ENCODE data around the gene PTH2.

DNA sequence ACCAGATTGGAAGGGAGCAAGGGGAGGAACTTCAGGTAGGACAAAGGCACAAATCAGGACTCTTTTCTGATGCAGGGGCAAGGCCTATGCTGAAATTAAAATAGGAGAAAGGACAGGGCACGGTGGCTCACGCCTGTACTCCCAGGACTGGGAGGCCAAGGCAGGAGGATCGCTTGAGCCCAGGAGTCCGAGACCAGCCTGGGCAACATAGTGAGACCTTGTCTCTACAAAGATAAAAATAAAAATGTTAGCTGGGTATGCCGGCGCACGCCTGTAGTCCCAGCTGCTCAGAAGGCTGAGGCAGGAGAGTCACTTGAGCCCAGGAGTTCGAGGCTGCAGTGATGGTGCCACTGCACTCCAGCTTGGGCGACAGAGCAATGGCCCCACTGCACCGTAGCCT is 12.4 kb upstream of the PTH2 start:
- TF ChIP-seq, protein P1, sequence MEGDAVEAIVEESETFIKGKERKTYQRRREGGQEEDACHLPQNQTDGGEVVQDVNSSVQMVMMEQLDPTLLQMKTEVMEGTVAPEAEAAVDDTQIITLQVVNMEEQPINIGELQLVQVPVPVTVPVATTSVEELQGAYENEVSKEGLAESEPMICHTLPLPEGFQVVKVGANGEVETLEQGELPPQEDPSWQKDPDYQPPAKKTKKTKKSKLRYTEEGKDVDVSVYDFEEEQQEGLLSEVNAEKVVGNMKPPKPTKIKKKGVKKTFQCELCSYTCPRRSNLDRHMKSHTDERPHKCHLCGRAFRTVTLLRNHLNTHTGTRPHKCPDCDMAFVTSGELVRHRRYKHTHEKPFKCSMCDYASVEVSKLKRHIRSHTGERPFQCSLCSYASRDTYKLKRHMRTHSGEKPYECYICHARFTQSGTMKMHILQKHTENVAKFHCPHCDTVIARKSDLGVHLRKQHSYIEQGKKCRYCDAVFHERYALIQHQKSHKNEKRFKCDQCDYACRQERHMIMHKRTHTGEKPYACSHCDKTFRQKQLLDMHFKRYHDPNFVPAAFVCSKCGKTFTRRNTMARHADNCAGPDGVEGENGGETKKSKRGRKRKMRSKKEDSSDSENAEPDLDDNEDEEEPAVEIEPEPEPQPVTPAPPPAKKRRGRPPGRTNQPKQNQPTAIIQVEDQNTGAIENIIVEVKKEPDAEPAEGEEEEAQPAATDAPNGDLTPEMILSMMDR (IDR thresholded peaks at IDR 0.05; ENCODE audit: insufficient read depth, low read depth, low read length): no peak
- TF ChIP-seq EZH2 (IDR thresholded peaks at IDR 0.05; ENCODE audit: insufficient read depth, low read length): no peak
